IMR-90 (cell line): ENCODE results near the gene PLEKHG1. TPM values are rescaled to one million over a fixed set of nuclear protein-coding genes. Genes with fewer than 3 reads are reported as not detected.

Experiments
- ATAC-seq: fragments of 200-7000 bp; cut with Tn5 transposase; 2 replicates; pipeline ENCODE4 v1.9.1; 2020; ENCODE audit warnings: low read depth, mild to moderate bottlenecking, moderate library complexity
- BruUV-seq: library from RNA; stranded (reverse); fragments of 400-500 nt; replicated peaks from 2 replicates; lab custom pipeline; 2021; lab: Mats Ljungman, UMichigan
- CTCF ChIA-PET: fragments of 300-600 bp; formaldehyde crosslinking; extraction: SDS; loops from one replicate; lab custom pipeline; 2021; ENCODE audit warnings: antibody characterized with exemption; lab: Yijun Ruan, JAX
- POLR2A ChIA-PET: fragments of 300-600 bp; sonication (Branson Sonifier 250); formaldehyde crosslinking; loops from one replicate; lab custom pipeline; 2022; ENCODE audit warnings: antibody characterized with exemption; ENCODE audit not compliant: unreplicated experiment; lab: Charles Lee
- DNase-seq: peaks from one replicate; pipeline ENCODE4 v3.0.0; 2013
- H2AFZ ChIP-seq: replicated peaks from 2 replicates; pipeline ENCODE3; 2013; ENCODE audit warnings: low read length, mild to moderate bottlenecking; ENCODE audit not compliant: poor library complexity
- H2AK5ac ChIP-seq: 2 replicates; pipeline ENCODE4 v1.6.1; 2013; ENCODE audit warnings: low read depth, low read length, inconsistent platforms
- H2AK9ac ChIP-seq: replicated peaks from 2 replicates; pipeline ENCODE3; 2013; ENCODE audit warnings: mild to moderate bottlenecking, low read depth, low read length, moderate library complexity; ENCODE audit not compliant: poor library complexity
- H2BK120ac ChIP-seq: 2 replicates; pipeline ENCODE4 v1.6.1; 2013; ENCODE audit warnings: low read depth, low read length, inconsistent platforms
- H2BK15ac ChIP-seq: 3 replicates; pipeline ENCODE4 v1.6.1; 2013; ENCODE audit warnings: low read depth, low read length, inconsistent platforms
- H2BK20ac ChIP-seq: 2 replicates; pipeline ENCODE4 v1.6.1; 2013; ENCODE audit warnings: low read depth, mild to moderate bottlenecking, inconsistent platforms, low read length, moderate library complexity
- H2BK5ac ChIP-seq: 2 replicates; pipeline ENCODE4 v1.6.1; 2013; ENCODE audit warnings: mild to moderate bottlenecking, low read depth, low read length, inconsistent platforms; ENCODE audit not compliant: poor library complexity, severe bottlenecking
- H3K14ac ChIP-seq: replicated peaks from 2 replicates; pipeline ENCODE4 v1.6.1; 2013; ENCODE audit warnings: low read depth, low read length, inconsistent platforms
- H3K18ac ChIP-seq: 2 replicates; pipeline ENCODE4 v1.6.1; 2013; ENCODE audit warnings: low read depth, low read length, control low read depth
- H3K23ac ChIP-seq: 2 replicates; pipeline ENCODE4 v1.6.1; 2013; ENCODE audit warnings: low read depth, low read length, inconsistent platforms
- H3K27ac ChIP-seq: 2 replicates; pipeline ENCODE4 v1.5.1; 2013; ENCODE audit warnings: mild to moderate bottlenecking, control low read depth, low read length; ENCODE audit not compliant: insufficient read depth
- H3K27me3 ChIP-seq: 2 replicates; pipeline ENCODE4 v1.6.1; 2013; ENCODE audit warnings: low read length; ENCODE audit not compliant: control insufficient read depth, insufficient read depth
- H3K36me3 ChIP-seq: 2 replicates; pipeline ENCODE4 v1.6.1; 2013; ENCODE audit warnings: low read length, mixed read lengths; ENCODE audit not compliant: control insufficient read depth, insufficient read depth
- H3K4ac ChIP-seq: 2 replicates; pipeline ENCODE4 v1.6.1; 2013; ENCODE audit warnings: low read depth, low read length, inconsistent platforms
- H3K4me1 ChIP-seq: 2 replicates; pipeline ENCODE4 v1.6.1; 2013; ENCODE audit warnings: low read length, mixed read lengths; ENCODE audit not compliant: control insufficient read depth, insufficient read depth
- H3K4me2 ChIP-seq: 2 replicates; pipeline ENCODE4 v1.6.1; 2013; ENCODE audit warnings: low read depth, mild to moderate bottlenecking, control low read depth, low read length, moderate library complexity
- H3K4me3 ChIP-seq: 2 replicates; pipeline ENCODE4 v1.5.1; 2013; ENCODE audit warnings: low read depth, mild to moderate bottlenecking, control low read depth, low read length, moderate library complexity; ENCODE audit not compliant: insufficient read depth
- H3K56ac ChIP-seq: 2 replicates; pipeline ENCODE4 v1.6.1; 2013; ENCODE audit warnings: low read length, inconsistent platforms; ENCODE audit not compliant: insufficient read depth; ENCODE audit errors: extremely low read depth
- H3K79me1 ChIP-seq, 2 experiments: 2 replicates each; pipeline ENCODE4 v1.6.1; 2013; ENCODE audit warnings: low read length in 2 of 2, inconsistent platforms in 1 of 2, low read depth in 1 of 2
- H3K9ac ChIP-seq: 2 replicates; pipeline ENCODE4 v1.6.1; 2013; ENCODE audit warnings: low read depth, low read length, control low read depth
- H3K9me1 ChIP-seq: 2 replicates; pipeline ENCODE4 v1.6.1; 2013; ENCODE audit warnings: low read length, inconsistent platforms; ENCODE audit not compliant: insufficient read depth
- H3K9me3 ChIP-seq: 2 replicates; pipeline ENCODE4 v1.6.1; 2013; ENCODE audit warnings: low read length; ENCODE audit not compliant: control insufficient read depth, insufficient read depth
- H4K20me1 ChIP-seq: 2 replicates; pipeline ENCODE4 v1.6.1; 2013; ENCODE audit warnings: low read length, inconsistent platforms; ENCODE audit not compliant: insufficient read depth
- H4K5ac ChIP-seq: 2 replicates; pipeline ENCODE4 v1.6.1; 2013; ENCODE audit warnings: mild to moderate bottlenecking, low read depth, low read length, control low read depth
- H4K8ac ChIP-seq, 2 experiments: 2 replicates each; pipeline ENCODE4 v1.6.1; 2013; ENCODE audit warnings: low read depth in 2 of 2, low read length in 2 of 2, control low read depth in 1 of 2, inconsistent platforms in 1 of 2
- H4K91ac ChIP-seq: 2 replicates; pipeline ENCODE4 v1.6.1; 2013; ENCODE audit warnings: low read depth, low read length, inconsistent platforms; ENCODE audit not compliant: insufficient read depth
- RAD21 ChIP-seq: IDR thresholded peaks from 2 replicates; pipeline ENCODE4 v1.6.1; 2012; ENCODE audit warnings: low read length, improper control_type of control experiment
- RCOR1 ChIP-seq: IDR thresholded peaks from 2 replicates; pipeline ENCODE4 v1.6.1; 2012; ENCODE audit warnings: mild to moderate bottlenecking, low read length, improper control_type of control experiment; ENCODE audit not compliant: insufficient replicate concordance
- WGBS, 2 experiments: methylation state at CpG; one replicate each; pipeline versions ENCODE4 v1.1.5 to v1.1.7; 2013; ENCODE audit warnings: missing lambda C conversion rate in 2 of 2; ENCODE audit not compliant: insufficient read length in 1 of 2; ENCODE audit errors: extremely low coverage in 2 of 2; 5-methylcytosine and 5-hydroxymethylcytosine counted together
- dilution Hi-C: fragments of 300-500 bp; cut with HindIII; formaldehyde crosslinking; loops from one replicate; pipeline ENCODE4 v1.14.3; 2018; ENCODE audit warnings: low sequenced_read_pairs; ENCODE audit not compliant: unreplicated experiment
- in situ Hi-C: fragments of 300-500 bp; cut with MboI; formaldehyde crosslinking; loops from 3 replicates; pipeline ENCODE4 v1.14.3; 2019; ENCODE audit warnings: low sequenced_read_pairs, inconsistent platforms, mixed read lengths
- intact Hi-C: fragments of 100-400 bp; cut with micrococcal nuclease; formaldehyde crosslinking; loops from 2 replicates; pipeline ENCODE4 v1.10.0; 2022
- polyA plus RNA-seq, 3 experiments: library from polyadenylated mRNA; depleted of rRNA; stranded (reverse); fragments of >200 nt; gene quantifications; 2 replicates each; pipeline ENCODE4 v1.2.3, GENCODE V29; 2012; ENCODE audit warnings: low replicate concordance in 1 of 3
- total RNA-seq: library from RNA; depleted of rRNA; stranded (reverse); fragments of >200 nt; gene quantifications from 2 replicates; pipeline ENCODE4 v1.2.3, GENCODE V29; 2012

The PLEKHG1 gene
- total and polyA plus RNA-seq, 2 of the 4 experiments (the other 2 are of a cell fraction): 0.09 to 0.36 TPM

DNA sequence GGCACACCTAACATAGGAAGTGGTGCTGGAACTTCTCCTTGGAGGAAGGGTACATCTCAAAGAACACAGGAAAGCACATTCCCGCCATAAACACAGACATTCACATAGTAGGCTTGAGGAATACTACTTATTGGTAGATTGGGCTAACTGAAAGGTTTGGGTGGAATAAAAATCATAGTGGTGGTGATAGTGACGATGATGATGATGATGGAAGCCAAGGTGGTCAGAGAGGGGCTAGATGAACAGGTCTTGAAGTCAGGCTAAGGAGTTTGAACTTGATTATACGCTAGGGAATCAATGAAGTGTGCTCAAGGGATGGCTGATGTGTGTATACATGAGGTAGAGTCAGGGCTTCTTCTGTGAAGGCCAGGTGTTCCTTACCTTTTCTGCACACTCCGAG lies 12.0 kb upstream of the PLEKHG1 start:
- Histone ChIP-seq H4K5ac (no peak overlapping the region), H2BK20ac (no peak overlapping the region), H3K9me3 (no peaks in the 10 kb centered on the region), H4K8ac (no peak overlapping the region), H3K27me3 (peaks cover 8% of the 10 kb centered on the region; the same call in 1 of the 2 replicates), H3K4me1 (no peaks in the 10 kb centered on the region), H3K56ac (no peak overlapping the region), H3K36me3 (no peaks in the 10 kb centered on the region), H3K9me1 (no peaks in the 10 kb centered on the region), H3K4me3 (no peak overlapping the region), H2BK5ac (no peak overlapping the region), H2AK9ac (no peak overlapping the region), H3K14ac (no peak overlapping the region), H3K4me2 (no peak overlapping the region), H4K20me1 (no peaks in the 10 kb centered on the region), H2AFZ (no peak overlapping the region), H3K79me1 (no peaks in the 10 kb centered on the region), H3K27ac (no peak overlapping the region), H4K91ac (no peak overlapping the region), H2BK15ac (no peak overlapping the region), H3K4ac (no peak overlapping the region), H2AK5ac (no peak overlapping the region), H2BK120ac (no peak overlapping the region), H3K23ac (no peak overlapping the region), H3K9ac (no peak overlapping the region), H3K18ac (no peak overlapping the region)
- ATAC-seq (no peak), DNase-seq (no peak)
- ChIA-PET CTCF (no interaction called here), POLR2A (no interaction called here)
- intact Hi-C loops (no loop called here), dilution Hi-C loops (no loop called here), in situ Hi-C loops (no loop called here)
- BruUV-seq: no TSS peak
- TF ChIP-seq RAD21 (no peak), RCOR1 (no peak)
- 61% methylated on average over 2 of the region's 4 CpGs; no CpG with 5 or more reads in 1 of the 2 experiments for WGBS, 2 experiments
